8988T (cell line): ENCODE data around the gene C7orf25.

Source experiments
- DNase-seq: peaks from one replicate; pipeline ENCODE4 v3.0.0; 2011

The C7orf25 gene

GRCh38 chr7:42876182-42877068 is 35.4 kb downstream of the C7orf25 start:
- DNase-seq = no peak

DNA sequence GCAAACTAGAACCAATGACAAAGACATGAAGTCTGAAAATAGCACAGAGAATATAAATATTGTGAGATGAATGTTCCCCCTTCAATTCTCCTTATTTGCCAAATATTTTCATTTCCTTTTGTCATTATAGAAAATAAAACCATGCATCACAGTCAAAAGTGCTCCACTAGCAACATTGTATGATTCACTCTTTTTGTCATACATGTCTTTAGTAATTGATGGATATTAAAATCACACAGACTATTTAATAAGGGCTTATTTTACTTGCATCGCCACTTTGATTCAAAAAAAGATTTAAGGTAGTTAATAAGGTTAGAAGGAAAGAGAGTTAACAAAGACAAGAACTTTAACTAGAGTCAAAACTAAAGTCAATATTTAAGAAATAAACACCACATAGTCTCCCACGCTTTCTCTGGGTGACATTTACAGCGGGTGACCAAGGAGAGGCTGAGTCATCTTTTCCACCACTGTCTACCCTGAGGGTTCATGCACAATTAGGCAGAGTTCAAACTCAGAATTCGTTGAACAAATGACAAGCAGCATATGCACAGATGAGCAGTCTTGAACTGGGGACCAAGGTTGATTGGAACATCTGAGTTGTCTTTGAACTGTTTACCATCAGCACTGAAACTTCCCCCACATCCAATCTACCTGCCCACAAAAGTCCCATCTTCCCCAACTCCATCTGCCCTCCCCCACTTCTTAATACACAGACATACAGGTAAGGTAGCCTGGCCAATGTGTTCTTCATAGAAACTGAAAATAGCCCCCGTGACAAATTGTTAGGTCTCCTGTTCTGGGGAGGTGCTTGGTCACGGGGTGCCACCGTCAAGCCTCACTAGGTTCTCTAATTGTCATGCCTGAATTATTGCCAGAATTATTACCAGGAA is 42.5 kb downstream of the C7orf25 start:
- no peak for DNase-seq

- no peak for DNase-seq
Measured at GRCh38 chr7:42868480-42868879, 43.4 kb downstream of the C7orf25 start.
